K562 (cell line): ENCODE data around the gene MAP4K4.

Experiments
- CTCF ChIP-seq, 3 experiments: IDR thresholded peaks in 2 of 3; conservative IDR thresholded peaks in 1 of 3; 2 replicates each; pipeline ENCODE4 v1.5.1; 2011 to 2012; ENCODE audit warnings: low read length in 3 of 3, mild to moderate bottlenecking in 3 of 3, control low read depth in 2 of 3, improper control_type of control experiment in 1 of 3, inconsistent platforms in 1 of 3, low read depth in 1 of 3, mixed read lengths in 1 of 3, moderate library complexity in 1 of 3; ENCODE audit not compliant: insufficient read depth in 2 of 3
- ZNF512 ChIP-seq: IDR thresholded peaks from 2 replicates; pipeline ENCODE4 v1.6.1; 2016; ENCODE audit warnings: missing genetic modification characterization, missing compliant biosample characterization

GRCh38 chr2:101802329-101802728 lies 104.8 kb downstream of the MAP4K4 start:
- TF ChIP-seq ZNF512 (tag) (no peak), CTCF (IDR thresholded peaks at IDR 0.05 in 2 of 3, conservative IDR thresholded peaks at IDR 0.05 in 1 of 3; ENCODE audit: insufficient read depth in 2 of 3, low read depth in 1 of 3, low read length in 3 of 3) (no peak)
